Heart left ventricle (tissue), 13 donors: ENCODE measurements around the gene DNAJC3.

Experiments
- POLR2A ChIP-seq, 2 donors: fragments of 450-650 bp; IDR thresholded peaks; one replicate each; pipeline ENCODE4 v1.6.1; 2017; ENCODE audit warnings: antibody characterized with exemption in 2 of 2, mild to moderate bottlenecking in 2 of 2, moderate library complexity in 2 of 2
- TF ChIP-seq, protein P1 (sequence below), 12 donors: fragments of 200-600 bp; sonication (generic) in 4 of 12; IDR thresholded peaks; one replicate each; pipeline versions ENCODE4 v1.5.0 to v1.8.0; 2018 to 2022; ENCODE audit warnings: antibody characterized with exemption in 12 of 12, mild to moderate bottlenecking in 5 of 12
- donor health status: ischemic (EF 13 %, LVEDD 7.1; RV severe dilation, severe dysfunction).
- donor health status: DM: no; HTN: yes; CAD: no.
- donor health status: DM: no; HTN: no; CAD: no.
- donor health status: ischemic (EF 25% LVEDD 6.9; RV normal size, moderate dysfunction).
- donor health status: ischemic (EF 25% LVEDD 5.7; RV mildly dilated, moderate dysfunction).
- donor health status: ischemic (EF 35%, LVEDD 5.7; RV mildly dilated, moderate dysfunction).
- donor health status: nonischemic (EF 11% LVEDD 7.7; RV severe dilation, severe dysfunction).
- donor health status: DM: yes; HTN: yes; CAD: no.
- donor health status: PGD.
- donor health status: ischemic (EF 29% LVEDD 5.4; RV normal size, mild dysfunction).
- donor health status: nonischemic (EF 23%, LVEDD 6.1; RV moderate dilation, normal function).

DNA sequence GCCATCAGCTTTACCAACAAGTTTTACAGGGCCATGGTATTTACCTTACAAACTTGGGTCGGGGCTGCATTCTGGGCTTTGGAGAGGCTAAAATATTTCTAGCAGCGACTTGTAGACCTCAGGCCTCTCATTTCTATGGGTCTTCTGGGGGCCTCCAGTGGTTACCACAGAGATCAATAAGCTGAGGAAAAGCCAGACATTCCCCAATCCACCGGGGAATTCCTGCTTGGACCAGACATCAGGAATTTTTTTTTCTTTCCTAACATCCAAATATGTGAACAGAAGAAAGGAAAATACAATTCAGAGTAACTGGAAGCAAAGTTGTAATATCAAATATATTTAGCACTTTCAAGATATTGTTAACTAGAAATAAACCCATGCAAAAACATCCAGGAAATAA is 33.9 kb upstream of the DNAJC3 start:
- no peak for TF ChIP-seq POLR2A (IDR thresholded peaks at IDR 0.05)
- TF ChIP-seq, protein P1, sequence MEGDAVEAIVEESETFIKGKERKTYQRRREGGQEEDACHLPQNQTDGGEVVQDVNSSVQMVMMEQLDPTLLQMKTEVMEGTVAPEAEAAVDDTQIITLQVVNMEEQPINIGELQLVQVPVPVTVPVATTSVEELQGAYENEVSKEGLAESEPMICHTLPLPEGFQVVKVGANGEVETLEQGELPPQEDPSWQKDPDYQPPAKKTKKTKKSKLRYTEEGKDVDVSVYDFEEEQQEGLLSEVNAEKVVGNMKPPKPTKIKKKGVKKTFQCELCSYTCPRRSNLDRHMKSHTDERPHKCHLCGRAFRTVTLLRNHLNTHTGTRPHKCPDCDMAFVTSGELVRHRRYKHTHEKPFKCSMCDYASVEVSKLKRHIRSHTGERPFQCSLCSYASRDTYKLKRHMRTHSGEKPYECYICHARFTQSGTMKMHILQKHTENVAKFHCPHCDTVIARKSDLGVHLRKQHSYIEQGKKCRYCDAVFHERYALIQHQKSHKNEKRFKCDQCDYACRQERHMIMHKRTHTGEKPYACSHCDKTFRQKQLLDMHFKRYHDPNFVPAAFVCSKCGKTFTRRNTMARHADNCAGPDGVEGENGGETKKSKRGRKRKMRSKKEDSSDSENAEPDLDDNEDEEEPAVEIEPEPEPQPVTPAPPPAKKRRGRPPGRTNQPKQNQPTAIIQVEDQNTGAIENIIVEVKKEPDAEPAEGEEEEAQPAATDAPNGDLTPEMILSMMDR (IDR thresholded peaks at IDR 0.05) = no peak
